ENCODE data around the gene CHRNA10. TPM values are rescaled to one million over a fixed set of nuclear protein-coding genes. Genes with fewer than 3 reads are reported as not detected.

The CHRNA10 gene
- total RNA-seq, 4 donors from 2014 or later = 0.46 to 1.9 (median 1.2) TPM

GRCh38 chr11:3685923-3686322, 14.7 kb upstream of the CHRNA10 start:
- TF ChIP-seq EP300 (IDR thresholded peaks at IDR 0.05) = no peak
- no peak for TF ChIP-seq CTCF (IDR thresholded peaks at IDR 0.05)
- no peak for TF ChIP-seq POLR2A (IDR thresholded peaks at IDR 0.05; ENCODE audit: low read depth)
- no peak for TF ChIP-seq POLR2AphosphoS5 (IDR thresholded peaks at IDR 0.05)
- H3K36me3 ChIP-seq = peaks cover 49 to 96% (median 87%) of the 10 kb centered on the region in 4 donors
- intact Hi-C loops (cut with DNase I) = no loop called here
- H3K27me3 ChIP-seq = no peaks in the 10 kb centered on the region
- no peak overlapping the region for H3K4me3 ChIP-seq
- no peak for DNase-seq (ENCODE audit: extremely low spot score)
- peak overlapping the region in 1 of 4 donors; percentile 43 for H3K27ac ChIP-seq (replicated peaks in 1 of 4)
- H3K4me1 ChIP-seq = peaks cover 0 to 26% (median 14%) of the 10 kb centered on the region in 4 donors
- 71% methylated on average over 7 of the region's 7 CpGs for WGBS
- H3K9me3 ChIP-seq = no peaks in the 10 kb centered on the region

- no peaks in the 10 kb centered on the region for H3K27me3 ChIP-seq
- peaks cover 48 to 96% (median 87%) of the 10 kb centered on the region in 4 donors for H3K36me3 ChIP-seq
- intact Hi-C loops (cut with DNase I) = no loop called here
- WGBS = 39% methylated on average over 2 of the region's 2 CpGs
- peaks cover 0 to 26% (median 14%) of the 10 kb centered on the region in 4 donors for H3K4me1 ChIP-seq
- H3K27ac ChIP-seq (replicated peaks in 1 of 4) = peak overlapping the region in 1 of 4 donors; percentile 44
- no peak for DNase-seq (ENCODE audit: extremely low spot score)
- H3K9me3 ChIP-seq = no peaks in the 10 kb centered on the region
- no peak for TF ChIP-seq POLR2AphosphoS5 (IDR thresholded peaks at IDR 0.05)
- TF ChIP-seq EP300 (IDR thresholded peaks at IDR 0.05) = no peak
- no peak for TF ChIP-seq CTCF (IDR thresholded peaks at IDR 0.05)
- no peak for TF ChIP-seq POLR2A (IDR thresholded peaks at IDR 0.05; ENCODE audit: low read depth)
- no peak overlapping the region for H3K4me3 ChIP-seq
These were observed 13.6 kb upstream of the CHRNA10 start for GRCh38 chr11:3684819-3685172.

GRCh38 chr11:3684129-3684818, 13.1 kb upstream of the CHRNA10 start:
- intact Hi-C loops (cut with DNase I) = no loop called here
- no peaks in the 10 kb centered on the region for H3K9me3 ChIP-seq
- no peak for DNase-seq (ENCODE audit: extremely low spot score)
- H3K36me3 ChIP-seq = peaks cover 54 to 96% (median 87%) of the 10 kb centered on the region in 4 donors
- peak overlapping the region in 2 of 4 donors; percentile 44 to 54 for H3K27ac ChIP-seq (replicated peaks in 1 of 4)
- TF ChIP-seq POLR2A (IDR thresholded peaks at IDR 0.05; ENCODE audit: low read depth) = no peak
- TF ChIP-seq CTCF (IDR thresholded peaks at IDR 0.05) = no peak
- no peak for TF ChIP-seq POLR2AphosphoS5 (IDR thresholded peaks at IDR 0.05)
- no peak for TF ChIP-seq EP300 (IDR thresholded peaks at IDR 0.05)
- WGBS = 94% methylated on average over 12 of the region's 12 CpGs
- H3K4me3 ChIP-seq = no peak overlapping the region
- H3K27me3 ChIP-seq = no peaks in the 10 kb centered on the region
- peaks cover 0 to 26% (median 14%) of the 10 kb centered on the region in 4 donors for H3K4me1 ChIP-seq

GRCh38 chr11:3683039-3683438, 11.9 kb upstream of the CHRNA10 start:
- Histone ChIP-seq H3K27me3 (no peaks in the 10 kb centered on the region), H3K9me3 (no peaks in the 10 kb centered on the region), H3K4me1 (peaks cover 0 to 26% (median 14%) of the 10 kb centered on the region in 4 donors), H3K27ac (replicated peaks in 1 of 4) (no peak overlapping the region), H3K36me3 (peaks cover 65 to 96% (median 87%) of the 10 kb centered on the region in 4 donors), H3K4me3 (no peak overlapping the region)
- TF ChIP-seq POLR2A (IDR thresholded peaks at IDR 0.05; ENCODE audit: low read depth) = no peak
- TF ChIP-seq POLR2AphosphoS5 (IDR thresholded peaks at IDR 0.05) = no peak
- no peak for TF ChIP-seq EP300 (IDR thresholded peaks at IDR 0.05)
- TF ChIP-seq CTCF (IDR thresholded peaks at IDR 0.05) = no peak
- WGBS = 91% methylated on average over 6 of the region's 9 CpGs
- no peak for DNase-seq (ENCODE audit: extremely low spot score)
- intact Hi-C loops (cut with DNase I) = no loop called here

Data from esophagus muscularis mucosa (tissue), 4 donors.